Coronary artery (tissue), 2 donors: ENCODE data around the gene CD63.

Source experiments
- DNase-seq: peaks from one replicate; pipeline ENCODE4 v3.0.0-alpha.2; 2017; ENCODE audit warnings: low spot score
- H3K27ac ChIP-seq, 2 donors: fragments of 200-600 bp; sonication (generic); one replicate each; pipeline ENCODE4 v1.5.1; 2016 to 2019
- H3K4me3 ChIP-seq: fragments of 200-600 bp; sonication (generic); 2 replicates; pipeline ENCODE4 v1.5.1; 2016; ENCODE audit warnings: mild to moderate bottlenecking, moderate library complexity
- TF ChIP-seq, protein P1 (sequence below): fragments of 200-600 bp; sonication (generic); IDR thresholded peaks from one replicate; pipeline ENCODE4 v1.5.1; 2019; ENCODE audit warnings: antibody characterized with exemption

The CD63 gene

GRCh38 chr12:55725556-55725955 is 3.3 kb downstream of the CD63 start:
- Histone ChIP-seq H3K4me3 (no peak overlapping the region), H3K27ac (peak overlapping the region; percentile 0 to 13)
- no peak for DNase-seq
- TF ChIP-seq, protein P1, sequence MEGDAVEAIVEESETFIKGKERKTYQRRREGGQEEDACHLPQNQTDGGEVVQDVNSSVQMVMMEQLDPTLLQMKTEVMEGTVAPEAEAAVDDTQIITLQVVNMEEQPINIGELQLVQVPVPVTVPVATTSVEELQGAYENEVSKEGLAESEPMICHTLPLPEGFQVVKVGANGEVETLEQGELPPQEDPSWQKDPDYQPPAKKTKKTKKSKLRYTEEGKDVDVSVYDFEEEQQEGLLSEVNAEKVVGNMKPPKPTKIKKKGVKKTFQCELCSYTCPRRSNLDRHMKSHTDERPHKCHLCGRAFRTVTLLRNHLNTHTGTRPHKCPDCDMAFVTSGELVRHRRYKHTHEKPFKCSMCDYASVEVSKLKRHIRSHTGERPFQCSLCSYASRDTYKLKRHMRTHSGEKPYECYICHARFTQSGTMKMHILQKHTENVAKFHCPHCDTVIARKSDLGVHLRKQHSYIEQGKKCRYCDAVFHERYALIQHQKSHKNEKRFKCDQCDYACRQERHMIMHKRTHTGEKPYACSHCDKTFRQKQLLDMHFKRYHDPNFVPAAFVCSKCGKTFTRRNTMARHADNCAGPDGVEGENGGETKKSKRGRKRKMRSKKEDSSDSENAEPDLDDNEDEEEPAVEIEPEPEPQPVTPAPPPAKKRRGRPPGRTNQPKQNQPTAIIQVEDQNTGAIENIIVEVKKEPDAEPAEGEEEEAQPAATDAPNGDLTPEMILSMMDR: no peak

GRCh38 chr12:55724940-55725309 is 3.9 kb downstream of the CD63 start:
- TF ChIP-seq, protein P1: no peak
- peak overlapping the region in 1 of 2 donors; percentile 61 for H3K27ac ChIP-seq
- no peak for DNase-seq

GRCh38 chr12:55724226-55724939 is 4.4 kb downstream of the CD63 start:
- H3K4me3 ChIP-seq: peak overlapping the region; percentile 37
- peak overlapping the region; percentile 8 to 61 for H3K27ac ChIP-seq
- no peak for DNase-seq
- TF ChIP-seq, protein P1: peak; percentile 41

More at GRCh38 chr12:55724940-55725309, 3.9 kb downstream of the CD63 start:
- H3K4me3 ChIP-seq: no peak overlapping the region

GRCh38 chr12:55723516-55724225 is 5.1 kb downstream of the CD63 start:
- peak overlapping the region; percentile 8 to 50 for H3K27ac ChIP-seq

GRCh38 chr12:55722948-55723347 is 5.9 kb downstream of the CD63 start:
- TF ChIP-seq, protein P1: no peak
- DNase-seq: no peak
- H3K4me3 ChIP-seq: no peak overlapping the region
- peak overlapping the region in 1 of 2 donors; percentile 52 for H3K27ac ChIP-seq

More at GRCh38 chr12:55723516-55724225, 5.1 kb downstream of the CD63 start:
- no peak for DNase-seq
- TF ChIP-seq, protein P1: no peak
- H3K4me3 ChIP-seq: peak overlapping the region; percentile 37

DNA sequence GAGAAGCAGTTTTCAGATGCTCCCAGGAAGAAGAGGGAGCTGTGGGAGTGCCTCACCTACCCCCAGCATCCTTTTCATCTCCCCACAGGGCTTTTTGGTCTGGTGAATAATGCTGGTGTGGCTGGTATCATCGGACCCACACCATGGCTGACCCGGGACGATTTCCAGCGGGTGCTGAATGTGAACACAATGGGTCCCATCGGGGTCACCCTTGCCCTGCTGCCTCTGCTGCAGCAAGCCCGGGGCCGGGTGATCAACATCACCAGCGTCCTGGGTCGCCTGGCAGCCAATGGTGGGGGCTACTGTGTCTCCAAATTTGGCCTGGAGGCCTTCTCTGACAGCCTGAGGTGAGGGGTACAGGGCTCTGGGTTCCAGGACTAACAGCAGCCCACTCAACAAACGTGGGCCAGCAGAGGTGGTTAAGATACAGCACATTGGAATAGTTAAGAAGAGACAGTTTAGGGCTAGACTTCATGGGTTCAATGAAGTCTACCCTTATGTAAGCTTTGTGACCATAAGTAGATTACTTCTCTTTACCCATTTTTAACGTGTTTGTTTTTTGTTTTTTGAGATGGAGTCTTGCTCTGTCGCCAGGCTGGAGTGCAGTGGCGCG is 7.1 kb downstream of the CD63 start:
- TF ChIP-seq, protein P1: no peak
- DNase-seq: no peak
- H3K4me3 ChIP-seq: peak overlapping the region; percentile 51
- peak overlapping the region; percentile 73 to 96 for H3K27ac ChIP-seq
